ENCODE results near the gene NPR2.

NPR2 gene

DNA sequence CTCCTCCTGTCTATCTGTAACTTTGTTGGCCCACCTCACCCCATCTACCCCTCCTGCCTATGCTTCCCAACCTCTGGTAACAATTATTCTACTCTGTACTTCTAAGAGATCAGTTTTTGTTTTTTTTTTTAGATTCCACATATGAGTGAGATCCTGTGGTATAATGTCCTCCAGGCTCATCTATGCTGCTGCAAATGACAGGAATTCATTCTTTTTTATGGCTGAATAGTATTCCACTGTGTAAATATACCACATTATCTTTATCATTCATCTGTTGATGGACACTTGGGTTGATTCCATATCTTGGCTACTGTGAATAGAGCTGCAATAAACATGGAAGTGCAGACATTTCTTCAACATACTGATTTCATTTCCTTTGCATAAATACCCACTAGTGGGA, 8.0 kb upstream of the NPR2 start:
- no peaks in the 10 kb centered on the region for H3K27me3 ChIP-seq (ENCODE audit: control insufficient read depth, insufficient read depth, low read length)
- H3K4me1 ChIP-seq (ENCODE audit: control insufficient read depth, insufficient read depth, low read length): no peaks in the 10 kb centered on the region
- no peak for DNase-seq (ENCODE audit: low read depth, low spot score)
- H3K9me3 ChIP-seq (ENCODE audit: control insufficient read depth, insufficient read depth, low read length): no peaks in the 10 kb centered on the region
- no peak overlapping the region for H3K27ac ChIP-seq (ENCODE audit: low read length)
- H3K36me3 ChIP-seq (ENCODE audit: control insufficient read depth, insufficient read depth, low read length): no peaks in the 10 kb centered on the region
- no peak overlapping the region for H3K4me3 ChIP-seq (ENCODE audit: low read length)

DNA sequence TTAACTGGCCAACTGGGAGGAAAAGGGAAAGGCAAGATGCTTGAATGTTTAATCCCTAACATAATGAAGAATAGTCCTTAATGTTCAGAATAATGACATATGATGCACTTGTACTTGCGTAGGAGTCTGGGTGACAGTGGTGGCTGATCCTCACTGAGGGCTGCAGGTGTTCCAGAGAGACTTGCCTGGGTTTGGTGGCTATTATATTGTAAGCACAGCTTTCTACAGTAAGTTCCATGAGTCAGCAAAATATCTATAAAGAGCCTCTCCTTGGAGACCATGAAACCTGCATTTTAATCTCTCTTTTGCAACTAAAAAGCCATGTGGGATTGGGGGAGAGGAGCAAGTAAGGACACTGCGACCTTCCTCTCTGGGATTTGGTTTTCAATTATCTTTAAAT, 1.9 kb upstream of the NPR2 start:
- no peak for DNase-seq (ENCODE audit: low read depth, low spot score)
- no peaks in the 10 kb centered on the region for H3K36me3 ChIP-seq (ENCODE audit: control insufficient read depth, insufficient read depth, low read length)
- H3K4me3 ChIP-seq (ENCODE audit: low read length): no peak overlapping the region
- no CpG with 5 or more reads among the region's 2 CpGs for WGBS (ENCODE audit: insufficient coverage, insufficient read length)
- H3K4me1 ChIP-seq (ENCODE audit: control insufficient read depth, insufficient read depth, low read length): peaks cover 5% of the 10 kb centered on the region
- no peaks in the 10 kb centered on the region for H3K27me3 ChIP-seq (ENCODE audit: control insufficient read depth, insufficient read depth, low read length)
- H3K27ac ChIP-seq (ENCODE audit: low read length): no peak overlapping the region
- no peaks in the 10 kb centered on the region for H3K9me3 ChIP-seq (ENCODE audit: control insufficient read depth, insufficient read depth, low read length)

DNA sequence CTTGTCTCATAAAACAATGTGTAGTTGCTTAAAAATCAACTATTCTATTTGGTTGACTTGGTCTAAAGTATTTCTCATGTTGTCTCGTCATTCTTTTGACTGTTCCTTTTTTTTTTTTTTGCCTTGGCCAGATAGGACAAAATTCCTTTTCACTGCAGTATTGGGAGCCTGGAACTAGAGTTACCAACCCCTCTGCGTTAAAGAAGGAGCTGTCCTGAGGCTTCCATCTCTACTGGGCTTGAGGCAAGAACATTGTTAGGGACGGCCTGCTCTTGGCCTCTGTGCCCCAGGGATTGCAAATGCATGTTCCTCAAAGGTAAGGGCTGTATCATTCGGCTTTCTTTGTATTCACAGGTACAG, 1.4 kb upstream of the NPR2 start:
- no CpG with 5 or more reads among the region's 4 CpGs for WGBS (ENCODE audit: insufficient coverage, insufficient read length)
- Histone ChIP-seq H3K4me1 (ENCODE audit: control insufficient read depth, insufficient read depth, low read length) (peaks cover 5% of the 10 kb centered on the region), H3K27ac (ENCODE audit: low read length) (no peak overlapping the region), H3K36me3 (ENCODE audit: control insufficient read depth, insufficient read depth, low read length) (no peaks in the 10 kb centered on the region), H3K4me3 (ENCODE audit: low read length) (no peak overlapping the region), H3K27me3 (ENCODE audit: control insufficient read depth, insufficient read depth, low read length) (no peaks in the 10 kb centered on the region), H3K9me3 (ENCODE audit: control insufficient read depth, insufficient read depth, low read length) (no peaks in the 10 kb centered on the region)
- DNase-seq (ENCODE audit: low read depth, low spot score): no peak

DNA sequence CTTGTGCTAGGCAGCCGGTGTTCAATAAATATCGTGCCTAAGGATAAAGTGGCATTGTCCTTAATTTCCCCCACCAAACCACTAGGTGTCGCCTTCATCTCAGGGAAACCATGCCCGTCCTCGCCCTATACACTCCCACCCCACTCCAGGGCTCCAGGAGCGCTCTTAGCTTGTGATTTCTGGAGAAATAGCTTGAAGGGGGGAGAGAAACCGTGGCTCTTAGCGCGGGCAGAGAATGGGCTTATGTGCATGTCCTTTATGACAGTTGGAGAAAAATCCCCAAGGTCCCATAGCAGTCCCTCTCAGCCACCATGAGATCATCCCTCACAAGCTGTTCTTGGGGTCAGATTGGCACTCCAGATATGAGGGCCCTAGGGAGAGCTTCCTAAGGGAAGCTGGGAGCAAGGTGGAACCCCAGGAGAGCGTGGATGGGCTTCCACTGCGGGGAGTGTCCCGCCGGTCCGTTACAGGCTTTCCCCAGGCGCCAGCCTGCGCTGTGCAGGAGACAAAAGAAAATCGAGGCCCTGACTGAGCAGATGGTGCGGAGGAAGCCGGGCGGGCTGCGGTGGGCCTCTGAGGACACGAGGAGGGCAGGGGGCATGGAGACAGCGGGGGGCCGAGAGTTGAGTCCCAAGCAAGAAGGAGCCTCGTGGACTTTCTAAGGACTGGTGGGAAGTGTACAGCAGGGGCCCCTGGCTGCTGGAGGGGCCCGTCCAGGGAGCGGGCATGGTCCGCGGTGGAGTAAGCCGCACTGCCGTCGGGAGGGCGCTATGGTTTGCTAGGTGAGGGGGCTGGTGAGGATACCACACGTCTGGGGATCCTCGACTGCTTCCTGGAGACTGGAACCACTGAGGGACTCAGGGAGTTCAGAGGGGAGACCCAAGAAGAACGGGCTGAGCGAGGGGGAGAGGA, 750 bp upstream of the NPR2 start:
- WGBS (ENCODE audit: insufficient coverage, insufficient read length): no CpG with 5 or more reads among the region's 37 CpGs
- H3K4me3 ChIP-seq (ENCODE audit: low read length): peak overlapping the region; percentile 42; the same call in 1 of the 2 replicates
- DNase-seq (ENCODE audit: low read depth, low spot score): peak; percentile 78
- peaks cover 5% of the 10 kb centered on the region for H3K4me1 ChIP-seq (ENCODE audit: control insufficient read depth, insufficient read depth, low read length)
- H3K36me3 ChIP-seq (ENCODE audit: control insufficient read depth, insufficient read depth, low read length): no peaks in the 10 kb centered on the region
- H3K27me3 ChIP-seq (ENCODE audit: control insufficient read depth, insufficient read depth, low read length): no peaks in the 10 kb centered on the region
- H3K9me3 ChIP-seq (ENCODE audit: control insufficient read depth, insufficient read depth, low read length): no peaks in the 10 kb centered on the region
- H3K27ac ChIP-seq (ENCODE audit: low read length): no peak overlapping the region

DNA sequence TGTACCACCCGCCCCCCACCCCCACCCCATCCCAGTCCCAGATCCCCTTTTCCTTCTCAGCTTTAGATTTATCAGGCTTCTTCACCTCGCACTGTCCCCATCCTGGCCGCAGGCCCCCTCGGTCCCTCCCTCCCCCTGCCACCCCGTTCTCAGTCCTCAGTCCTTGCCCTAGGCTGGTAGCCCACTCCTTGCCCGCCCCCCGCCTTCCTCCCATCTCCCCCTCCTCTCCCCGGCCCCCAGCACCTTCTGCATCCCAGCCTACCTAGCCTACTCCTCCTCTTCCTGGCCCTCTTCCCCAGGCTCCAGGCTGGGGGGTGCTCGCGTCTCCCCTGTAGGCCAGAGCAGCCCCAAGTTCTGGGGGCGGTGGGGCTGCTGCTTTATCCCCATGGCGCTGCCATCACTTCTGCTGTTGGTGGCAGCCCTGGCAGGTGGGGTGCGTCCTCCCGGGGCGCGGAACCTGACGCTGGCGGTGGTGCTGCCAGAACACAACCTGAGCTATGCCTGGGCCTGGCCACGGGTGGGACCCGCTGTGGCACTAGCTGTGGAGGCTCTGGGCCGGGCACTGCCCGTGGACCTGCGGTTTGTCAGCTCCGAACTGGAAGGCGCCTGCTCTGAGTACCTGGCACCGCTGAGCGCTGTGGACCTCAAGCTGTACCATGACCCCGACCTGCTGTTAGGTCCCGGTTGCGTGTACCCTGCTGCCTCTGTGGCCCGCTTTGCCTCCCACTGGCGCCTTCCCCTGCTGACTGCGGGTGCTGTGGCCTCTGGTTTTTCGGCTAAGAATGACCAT, 828 bp downstream of the NPR2 start:
- Histone ChIP-seq H3K4me3 (ENCODE audit: low read length) (peak overlapping the region; percentile 42; the same call in 1 of the 2 replicates), H3K36me3 (ENCODE audit: control insufficient read depth, insufficient read depth, low read length) (no peaks in the 10 kb centered on the region), H3K27me3 (ENCODE audit: control insufficient read depth, insufficient read depth, low read length) (no peaks in the 10 kb centered on the region), H3K27ac (ENCODE audit: low read length) (no peak overlapping the region), H3K9me3 (ENCODE audit: control insufficient read depth, insufficient read depth, low read length) (no peaks in the 10 kb centered on the region), H3K4me1 (ENCODE audit: control insufficient read depth, insufficient read depth, low read length) (peaks cover 5% of the 10 kb centered on the region)
- no CpG with 5 or more reads among the region's 34 CpGs for WGBS (ENCODE audit: insufficient coverage, insufficient read length)
- DNase-seq (ENCODE audit: low read depth, low spot score): no peak

DNA sequence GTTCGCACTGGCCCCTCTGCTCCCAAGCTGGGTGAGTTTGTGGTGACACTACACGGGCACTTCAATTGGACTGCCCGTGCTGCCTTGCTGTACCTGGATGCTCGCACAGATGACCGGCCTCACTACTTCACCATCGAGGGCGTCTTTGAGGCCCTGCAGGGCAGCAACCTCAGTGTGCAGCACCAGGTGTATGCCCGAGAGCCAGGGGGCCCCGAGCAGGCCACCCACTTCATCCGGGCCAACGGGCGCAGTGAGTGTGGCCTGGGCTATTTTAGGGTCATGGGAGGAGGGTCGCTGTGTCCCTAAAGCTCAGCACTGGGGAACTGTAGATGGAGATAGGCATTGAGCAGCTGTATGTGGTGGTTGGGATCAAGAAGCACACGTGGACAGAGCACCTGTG, 1.4 kb downstream of the NPR2 start:
- Histone ChIP-seq H3K4me3 (ENCODE audit: low read length) (no peak overlapping the region), H3K36me3 (ENCODE audit: control insufficient read depth, insufficient read depth, low read length) (no peaks in the 10 kb centered on the region), H3K4me1 (ENCODE audit: control insufficient read depth, insufficient read depth, low read length) (peaks cover 5% of the 10 kb centered on the region), H3K27me3 (ENCODE audit: control insufficient read depth, insufficient read depth, low read length) (no peaks in the 10 kb centered on the region), H3K9me3 (ENCODE audit: control insufficient read depth, insufficient read depth, low read length) (no peaks in the 10 kb centered on the region), H3K27ac (ENCODE audit: low read length) (no peak overlapping the region)
- DNase-seq (ENCODE audit: low read depth, low spot score): no peak
- WGBS (ENCODE audit: insufficient coverage, insufficient read length): no CpG with 5 or more reads among the region's 14 CpGs

DNA sequence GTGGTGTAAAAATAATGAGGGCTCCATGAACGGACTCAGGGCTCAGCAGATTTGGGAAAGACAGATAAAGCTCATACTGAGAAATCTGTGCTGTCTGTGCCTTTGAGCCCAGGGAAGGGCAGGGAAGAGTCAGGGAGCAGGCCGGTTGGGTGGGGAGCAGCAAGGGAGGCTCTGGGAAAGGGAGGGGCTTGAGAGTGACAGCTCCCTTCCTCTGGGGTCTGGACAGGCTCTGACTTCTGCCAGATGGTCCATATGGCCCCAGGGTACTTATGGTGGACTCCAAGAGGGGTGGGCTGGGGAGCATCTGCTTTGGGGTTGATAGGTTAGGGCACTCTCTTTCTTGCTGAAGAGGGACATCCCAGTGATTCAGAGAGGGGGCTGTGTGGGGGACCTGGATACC, 2.1 kb downstream of the NPR2 start:
- Histone ChIP-seq H3K4me3 (ENCODE audit: low read length) (no peak overlapping the region), H3K4me1 (ENCODE audit: control insufficient read depth, insufficient read depth, low read length) (peaks cover 5% of the 10 kb centered on the region), H3K27ac (ENCODE audit: low read length) (no peak overlapping the region), H3K9me3 (ENCODE audit: control insufficient read depth, insufficient read depth, low read length) (no peaks in the 10 kb centered on the region), H3K36me3 (ENCODE audit: control insufficient read depth, insufficient read depth, low read length) (no peaks in the 10 kb centered on the region), H3K27me3 (ENCODE audit: control insufficient read depth, insufficient read depth, low read length) (no peaks in the 10 kb centered on the region)
- no peak for DNase-seq (ENCODE audit: low read depth, low spot score)
- no CpG with 5 or more reads among the region's 2 CpGs for WGBS (ENCODE audit: insufficient coverage, insufficient read length)

DNA sequence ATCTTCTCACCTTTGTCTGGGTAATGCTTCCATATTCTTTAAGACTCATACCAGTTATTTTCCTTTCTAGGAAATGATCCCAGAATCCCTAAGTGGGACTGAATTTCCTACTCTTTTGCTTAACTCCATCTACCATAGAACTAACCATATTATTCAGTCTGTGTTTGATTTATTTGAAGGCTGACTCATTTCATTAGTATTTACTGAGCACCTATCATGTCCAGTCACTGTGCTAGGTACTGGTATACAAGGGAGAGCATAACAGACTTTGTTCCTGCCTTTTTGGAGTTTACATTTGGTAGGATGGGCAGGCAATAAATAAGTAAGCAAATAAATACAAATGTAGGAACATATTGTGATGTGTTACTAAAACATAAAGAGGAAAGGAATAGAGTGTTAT, 4.3 kb downstream of the NPR2 start:
- Histone ChIP-seq H3K36me3 (ENCODE audit: control insufficient read depth, insufficient read depth, low read length) (0 out of 2 replicates have a peak, but pooled peaks cover under 1% of the 10 kb centered on the region), H3K9me3 (ENCODE audit: control insufficient read depth, insufficient read depth, low read length) (no peaks in the 10 kb centered on the region), H3K4me1 (ENCODE audit: control insufficient read depth, insufficient read depth, low read length) (peaks cover 4% of the 10 kb centered on the region), H3K27me3 (ENCODE audit: control insufficient read depth, insufficient read depth, low read length) (no peaks in the 10 kb centered on the region), H3K4me3 (ENCODE audit: low read length) (no peak overlapping the region), H3K27ac (ENCODE audit: low read length) (no peak overlapping the region)
- DNase-seq (ENCODE audit: low read depth, low spot score): no peak

DNA sequence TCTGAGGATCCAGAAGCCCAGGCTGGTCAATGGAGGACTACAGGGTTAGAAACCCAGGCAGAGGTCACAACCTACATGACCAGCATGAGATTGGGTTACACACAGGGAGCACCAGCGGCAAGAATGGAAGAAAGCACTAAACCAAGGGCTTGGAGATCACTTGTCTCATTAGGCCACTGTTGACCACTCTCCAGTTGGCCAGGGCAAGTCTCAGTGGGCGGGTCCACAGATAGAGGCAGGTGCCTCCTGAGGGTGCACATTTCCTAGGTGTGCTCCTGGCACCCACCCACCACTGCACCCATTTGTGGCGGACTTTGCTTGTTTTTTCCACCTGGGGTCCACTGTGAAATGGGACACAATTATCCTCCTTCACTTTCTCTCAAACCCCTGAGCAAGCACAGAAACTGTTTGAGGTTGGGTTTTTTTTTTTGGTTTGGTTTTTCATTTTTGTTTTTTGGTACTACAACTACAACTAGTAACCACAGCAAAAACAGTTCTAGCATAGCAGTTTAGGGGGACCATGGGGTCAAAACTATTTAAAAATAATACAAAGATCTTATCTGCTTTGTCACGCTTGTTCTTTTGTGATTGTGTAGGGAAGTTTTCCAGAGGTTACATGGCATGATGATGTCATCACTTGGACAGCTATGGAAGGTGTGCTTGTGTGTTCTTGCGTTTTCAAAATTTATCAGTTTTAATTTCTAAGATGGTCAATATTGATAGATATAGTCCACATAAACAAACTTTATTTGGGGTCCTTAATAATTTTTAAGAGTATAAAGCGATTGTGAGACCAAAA, 6.1 kb downstream of the NPR2 start:
- H3K27ac ChIP-seq (ENCODE audit: low read length): no peak overlapping the region
- no peak for DNase-seq (ENCODE audit: low read depth, low spot score)
- no peaks in the 10 kb centered on the region for H3K9me3 ChIP-seq (ENCODE audit: control insufficient read depth, insufficient read depth, low read length)
- no peaks in the 10 kb centered on the region for H3K27me3 ChIP-seq (ENCODE audit: control insufficient read depth, insufficient read depth, low read length)
- no peak overlapping the region for H3K4me3 ChIP-seq (ENCODE audit: low read length)
- WGBS (ENCODE audit: insufficient coverage, insufficient read length): no CpG with 5 or more reads among the region's 6 CpGs
- H3K36me3 ChIP-seq (ENCODE audit: control insufficient read depth, insufficient read depth, low read length): peaks cover 6% of the 10 kb centered on the region; the same call in 1 of the 2 replicates
- no peaks in the 10 kb centered on the region for H3K4me1 ChIP-seq (ENCODE audit: control insufficient read depth, insufficient read depth, low read length)

DNA sequence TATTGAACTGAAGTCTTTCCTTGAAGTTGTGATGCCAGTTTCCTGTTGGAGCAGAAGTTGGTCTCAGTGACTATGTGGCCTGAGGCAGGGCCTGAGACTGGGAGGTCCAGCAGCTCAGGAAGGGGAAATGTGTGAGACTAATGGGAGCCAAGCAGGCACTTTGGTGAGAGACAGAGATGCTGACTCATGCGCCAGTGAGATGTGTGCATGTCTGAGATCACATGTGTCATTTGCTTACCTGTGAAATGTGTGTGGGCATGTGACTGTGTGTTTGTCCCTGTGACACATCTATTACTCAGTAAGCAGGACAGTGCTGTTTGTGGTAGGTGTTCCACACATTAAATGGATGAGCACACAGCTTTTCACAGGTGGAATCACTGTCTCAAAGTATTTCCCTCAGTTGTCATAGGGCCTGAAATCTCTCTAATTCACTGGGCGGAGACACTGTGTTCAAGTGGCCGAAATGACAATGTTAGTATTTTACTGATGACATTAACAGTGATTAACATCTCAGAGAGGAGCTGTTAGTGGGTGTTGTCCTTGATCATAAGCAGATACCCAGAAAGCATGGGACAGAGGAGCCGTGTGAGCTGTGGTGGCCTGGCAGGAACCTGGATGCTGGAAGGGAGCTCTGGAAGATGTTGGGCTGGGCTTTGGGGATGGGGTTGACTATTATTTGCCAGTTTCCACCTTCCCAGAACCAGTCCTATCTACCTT, 7.4 kb downstream of the NPR2 start:
- no CpG with 5 or more reads among the region's 4 CpGs for WGBS (ENCODE audit: insufficient coverage, insufficient read length)
- Histone ChIP-seq H3K4me1 (ENCODE audit: control insufficient read depth, insufficient read depth, low read length) (no peaks in the 10 kb centered on the region), H3K27ac (ENCODE audit: low read length) (no peak overlapping the region), H3K9me3 (ENCODE audit: control insufficient read depth, insufficient read depth, low read length) (no peaks in the 10 kb centered on the region), H3K36me3 (ENCODE audit: control insufficient read depth, insufficient read depth, low read length) (peaks cover 7% of the 10 kb centered on the region; the same call in 1 of the 2 replicates), H3K4me3 (ENCODE audit: low read length) (no peak overlapping the region), H3K27me3 (ENCODE audit: control insufficient read depth, insufficient read depth, low read length) (no peaks in the 10 kb centered on the region)
- no peak for DNase-seq (ENCODE audit: low read depth, low spot score)
